Neutrophil (primary cell): ENCODE data around the gene HMGCS2.

Experiments
- H3K27ac ChIP-seq: fragments of 200-600 bp; sonication (generic); 2 replicates; pipeline ENCODE4 v1.5.1; 2016; ENCODE audit warnings: mild to moderate bottlenecking, moderate library complexity
- H3K27me3 ChIP-seq: fragments of 200-600 bp; sonication (generic); 2 replicates; pipeline ENCODE4 v1.6.0; 2016; ENCODE audit warnings: mild to moderate bottlenecking
- H3K36me3 ChIP-seq: fragments of 200-600 bp; sonication (generic); 2 replicates; pipeline ENCODE4 v1.5.1; 2017
- H3K4me1 ChIP-seq, 2 experiments: fragments of 200-600 bp in 1 of 2; sonication (generic) in 1 of 2; 1 replicate in 1 of 2; 2 replicates in 1 of 2; pipeline versions ENCODE4 v1.5.1 to v1.6.1; 2013 to 2016; ENCODE audit warnings: low read depth in 1 of 2, low read length in 1 of 2, mild to moderate bottlenecking in 1 of 2, moderate library complexity in 1 of 2; ENCODE audit not compliant: control insufficient read depth in 1 of 2, insufficient read depth in 1 of 2
- H3K4me3 ChIP-seq, 2 experiments: fragments of 200-600 bp in 1 of 2; sonication (generic) in 1 of 2; 1 replicate in 1 of 2; 2 replicates in 1 of 2; pipeline ENCODE4 v1.5.1; 2013 to 2016; ENCODE audit warnings: low read depth in 1 of 2, low read length in 1 of 2, mild to moderate bottlenecking in 1 of 2, moderate library complexity in 1 of 2
- H3K9me3 ChIP-seq: fragments of 200-600 bp; sonication (generic); 2 replicates; pipeline ENCODE4 v1.5.1; 2016
- CTCF ChIP-seq: fragments of 200-600 bp; sonication (generic); IDR thresholded peaks from 2 replicates; pipeline ENCODE4 v1.5.1; 2016; ENCODE audit warnings: antibody characterized with exemption

Gene HMGCS2

GRCh38 chr1:119795261-119796200, 26.8 kb upstream of the HMGCS2 start:
- no peaks in the 10 kb centered on the region for H3K9me3 ChIP-seq
- no peak overlapping the region for H3K27ac ChIP-seq
- H3K4me1 ChIP-seq: no peaks in the 10 kb centered on the region
- no peaks in the 10 kb centered on the region for H3K27me3 ChIP-seq
- TF ChIP-seq CTCF: no peak
- H3K36me3 ChIP-seq: no peaks in the 10 kb centered on the region
- H3K4me3 ChIP-seq: no peak overlapping the region

- H3K4me3 ChIP-seq: no peak overlapping the region
- H3K27me3 ChIP-seq: no peaks in the 10 kb centered on the region
- no peaks in the 10 kb centered on the region for H3K4me1 ChIP-seq
- H3K27ac ChIP-seq: no peak overlapping the region
- no peak for TF ChIP-seq CTCF
- no peaks in the 10 kb centered on the region for H3K36me3 ChIP-seq
- no peaks in the 10 kb centered on the region for H3K9me3 ChIP-seq
Measured at GRCh38 chr1:119794876-119795240, 26.2 kb upstream of the HMGCS2 start.

- H3K36me3 ChIP-seq: no peaks in the 10 kb centered on the region
- H3K27ac ChIP-seq: no peak overlapping the region
- H3K27me3 ChIP-seq: no peaks in the 10 kb centered on the region
- no peaks in the 10 kb centered on the region for H3K4me1 ChIP-seq
- no peak overlapping the region for H3K4me3 ChIP-seq
- H3K9me3 ChIP-seq: no peaks in the 10 kb centered on the region
- no peak for TF ChIP-seq CTCF
Measured at GRCh38 chr1:119794230-119794875, 25.6 kb upstream of the HMGCS2 start.

- no peak overlapping the region for H3K27ac ChIP-seq
- no peaks in the 10 kb centered on the region for H3K9me3 ChIP-seq
- no peak for TF ChIP-seq CTCF
- H3K4me1 ChIP-seq: peaks cover 0 to 10% of the 10 kb centered on the region in 2 experiments
- no peaks in the 10 kb centered on the region for H3K27me3 ChIP-seq
- no peaks in the 10 kb centered on the region for H3K36me3 ChIP-seq
- no peak overlapping the region for H3K4me3 ChIP-seq
Measured at GRCh38 chr1:119791377-119791776, 22.7 kb upstream of the HMGCS2 start.

GRCh38 chr1:119790451-119791198, 21.9 kb upstream of the HMGCS2 start:
- H3K9me3 ChIP-seq: no peaks in the 10 kb centered on the region
- peaks cover 0 to 16% of the 10 kb centered on the region in 2 experiments for H3K4me1 ChIP-seq
- H3K27me3 ChIP-seq: no peaks in the 10 kb centered on the region
- no peak for TF ChIP-seq CTCF
- H3K4me3 ChIP-seq: no peak overlapping the region
- H3K27ac ChIP-seq: no peak overlapping the region
- H3K36me3 ChIP-seq: no peaks in the 10 kb centered on the region
